NB4 (cell line): ENCODE measurements around the gene AKAP6.

Experiments used
- DNase-seq: peaks from one replicate; pipeline ENCODE4 v3.0.0; 2010; ENCODE audit warnings: low read depth
- H3K4me3 ChIP-seq: one replicate; pipeline ENCODE4 v1.5.1; 2011; ENCODE audit warnings: mild to moderate bottlenecking, low read depth, low read length, moderate library complexity
- CTCF ChIP-seq: IDR thresholded peaks from one replicate; pipeline ENCODE4 v1.5.1; 2012; ENCODE audit warnings: low read depth, low read length
- MAX ChIP-seq: IDR thresholded peaks from 2 replicates; pipeline ENCODE4 v1.6.1; 2011; ENCODE audit warnings: low read depth, low read length
- MYC ChIP-seq: IDR thresholded peaks from 2 replicates; pipeline ENCODE4 v1.6.1; 2011; ENCODE audit warnings: low read depth, low read length
- POLR2A ChIP-seq: IDR thresholded peaks from 2 replicates; pipeline ENCODE4 v1.6.1; 2011; ENCODE audit warnings: mild to moderate bottlenecking; ENCODE audit not compliant: insufficient read length; ENCODE audit errors: extremely low read depth

The AKAP6 gene

GRCh38 chr14:32427726-32428528 lies 98.8 kb downstream of the AKAP6 start:
- no peak overlapping the region for H3K4me3 ChIP-seq
- TF ChIP-seq MYC (no peak), CTCF (no peak), MAX (no peak), POLR2A (no peak)
- no peak for DNase-seq

- TF ChIP-seq CTCF (no peak), POLR2A (no peak), MYC (no peak), MAX (no peak)
- DNase-seq: no peak
- H3K4me3 ChIP-seq: no peak overlapping the region
Observed at GRCh38 chr14:32428875-32429274, 99.8 kb downstream of the AKAP6 start.

- DNase-seq: no peak
- no peak overlapping the region for H3K4me3 ChIP-seq
- TF ChIP-seq CTCF (no peak), MYC (no peak)
Observed at GRCh38 chr14:32430326-32430725, 101.2 kb downstream of the AKAP6 start.

- no peak for DNase-seq
- TF ChIP-seq POLR2A (no peak), MYC (no peak), MAX (no peak), CTCF (no peak)
- no peak overlapping the region for H3K4me3 ChIP-seq
Observed at GRCh38 chr14:32432813-32433538, 103.9 kb downstream of the AKAP6 start.

GRCh38 chr14:32434180-32434579 lies 105.1 kb downstream of the AKAP6 start:
- DNase-seq: no peak
- TF ChIP-seq MAX: no peak
- no peak for TF ChIP-seq MYC
- H3K4me3 ChIP-seq: no peak overlapping the region

- TF ChIP-seq POLR2A (no peak), MYC (no peak)
- no peak for DNase-seq
- no peak overlapping the region for H3K4me3 ChIP-seq
Observed at GRCh38 chr14:32434880-32435279, 105.8 kb downstream of the AKAP6 start.
